Parathyroid adenoma (tissue), 2 donors: ENCODE data around the gene CNRIP1.
A peak's percentile ranks its signal among the peaks of the same experiment; 100 is the strongest.

Experiments
- H2AFZ ChIP-seq: fragments of 300-600 bp; sonication (generic); one replicate; pipeline ENCODE4 v1.7.0; 2017; ENCODE audit warnings: antibody characterized with exemption, mild to moderate bottlenecking
- H3K27ac ChIP-seq: fragments of 300-600 bp; sonication (generic); one replicate; pipeline ENCODE4 v1.7.0; 2017
- H3K27me3 ChIP-seq: fragments of 300-600 bp; sonication (generic); one replicate; pipeline ENCODE4 v1.7.0; 2017; ENCODE audit warnings: low read length; ENCODE audit not compliant: control insufficient read depth, insufficient read depth
- H3K36me3 ChIP-seq: fragments of 300-600 bp; sonication (generic); one replicate; pipeline ENCODE4 v1.7.0; 2017; ENCODE audit warnings: low read length; ENCODE audit not compliant: control insufficient read depth, insufficient read depth
- H3K4me1 ChIP-seq: fragments of 300-600 bp; sonication (generic); one replicate; pipeline ENCODE4 v1.7.0; 2017; ENCODE audit warnings: control low read depth
- H3K4me2 ChIP-seq: fragments of 300-600 bp; sonication (generic); one replicate; pipeline ENCODE4 v1.7.0; 2017; ENCODE audit warnings: low read length
- H3K4me3 ChIP-seq: fragments of 300-600 bp; sonication (generic); one replicate; pipeline ENCODE4 v1.7.0; 2017; ENCODE audit warnings: low read depth, low read length
- H3K79me2 ChIP-seq: fragments of 300-600 bp; sonication (generic); one replicate; pipeline ENCODE4 v1.7.0; 2017; ENCODE audit warnings: control low read depth
- H3K9ac ChIP-seq: fragments of 300-600 bp; sonication (generic); one replicate; pipeline ENCODE4 v1.7.0; 2017; ENCODE audit warnings: mild to moderate bottlenecking
- H3K9me3 ChIP-seq: fragments of 300-600 bp; sonication (generic); one replicate; pipeline ENCODE4 v1.7.0; 2017; ENCODE audit warnings: low read length; ENCODE audit not compliant: control insufficient read depth
- CTCF ChIP-seq: fragments of 300-600 bp; sonication (generic); IDR thresholded peaks from one replicate; pipeline ENCODE4 v1.7.0; 2017; ENCODE audit warnings: antibody characterized with exemption, mild to moderate bottlenecking
- donor health status: primary hyperparathyroidism.

CNRIP1 gene

GRCh38 chr2:68246396-68246795, 73.4 kb downstream of the CNRIP1 start:
- H2AFZ ChIP-seq, result no peak overlapping the region
- no peak overlapping the region for H3K4me3 ChIP-seq
- H3K4me2 ChIP-seq, result no peak overlapping the region
- no peaks in the 10 kb centered on the region for H3K36me3 ChIP-seq
- H3K79me2 ChIP-seq, result peaks cover 74% of the 10 kb centered on the region
- no peaks in the 10 kb centered on the region for H3K27me3 ChIP-seq
- no peak overlapping the region for H3K9ac ChIP-seq
- TF ChIP-seq CTCF, result no peak
- no peak overlapping the region for H3K27ac ChIP-seq
- H3K9me3 ChIP-seq, result no peaks in the 10 kb centered on the region
- peaks cover 29% of the 10 kb centered on the region for H3K4me1 ChIP-seq

GRCh38 chr2:68245672-68246071, 74.1 kb downstream of the CNRIP1 start:
- no peaks in the 10 kb centered on the region for H3K36me3 ChIP-seq
- H3K4me1 ChIP-seq, result peaks cover 28% of the 10 kb centered on the region
- no peak overlapping the region for H3K4me2 ChIP-seq
- TF ChIP-seq CTCF, result no peak
- no peak overlapping the region for H3K9ac ChIP-seq
- H3K4me3 ChIP-seq, result no peak overlapping the region
- H2AFZ ChIP-seq, result no peak overlapping the region
- no peaks in the 10 kb centered on the region for H3K9me3 ChIP-seq
- H3K79me2 ChIP-seq, result peaks cover 76% of the 10 kb centered on the region
- no peaks in the 10 kb centered on the region for H3K27me3 ChIP-seq
- H3K27ac ChIP-seq, result no peak overlapping the region

GRCh38 chr2:68245066-68245465, 74.7 kb downstream of the CNRIP1 start:
- TF ChIP-seq CTCF, result no peak
- Histone ChIP-seq H3K79me2 (peaks cover 76% of the 10 kb centered on the region), H3K36me3 (no peaks in the 10 kb centered on the region), H3K27me3 (no peaks in the 10 kb centered on the region), H3K27ac (no peak overlapping the region), H3K4me3 (no peak overlapping the region), H3K9ac (no peak overlapping the region), H3K9me3 (no peaks in the 10 kb centered on the region), H3K4me2 (no peak overlapping the region), H2AFZ (no peak overlapping the region), H3K4me1 (peaks cover 22% of the 10 kb centered on the region)

GRCh38 chr2:68244456-68244855, 75.3 kb downstream of the CNRIP1 start:
- Histone ChIP-seq H3K9ac (no peak overlapping the region), H3K27me3 (no peaks in the 10 kb centered on the region), H3K36me3 (no peaks in the 10 kb centered on the region), H3K4me2 (no peak overlapping the region), H3K4me1 (peaks cover 17% of the 10 kb centered on the region), H3K79me2 (peaks cover 76% of the 10 kb centered on the region), H3K9me3 (no peaks in the 10 kb centered on the region), H2AFZ (no peak overlapping the region), H3K4me3 (no peak overlapping the region), H3K27ac (no peak overlapping the region)
- peak; percentile 24 for TF ChIP-seq CTCF
